ENCODE data around the gene PKD2.

PKD2 gene

GRCh38 chr4:88008743-88009171 lies 1.3 kb downstream of the PKD2 start:
- no peak for DNase-seq
- no peak overlapping the region for H3K27ac ChIP-seq (ENCODE audit: low read length)
- H3K79me2 ChIP-seq (ENCODE audit: low read length) = peaks cover 52% of the 10 kb centered on the region
- peak overlapping the region; percentile 93 for H3K4me2 ChIP-seq (ENCODE audit: low read depth, low read length)
- H3K36me3 ChIP-seq (replicated peaks; ENCODE audit: insufficient read depth, low read length) = no peaks in the 10 kb centered on the region
- TF ChIP-seq EZH2phosphoT487 (IDR thresholded peaks at IDR 0.05; ENCODE audit: low read length) (no peak), EZH2 (optimal IDR thresholded peaks at IDR 0.05; ENCODE audit: low read depth, low read length) (no peak), CTCF (IDR thresholded peaks at IDR 0.05; ENCODE audit: low read length) (no peak)
- peaks cover 9% of the 10 kb centered on the region for H3K4me1 ChIP-seq (ENCODE audit: low read length)
- peak overlapping the region; percentile 73 for H3K4me3 ChIP-seq (ENCODE audit: low read length)
- no peaks in the 10 kb centered on the region for H3K9me2 ChIP-seq (replicated peaks; ENCODE audit: insufficient read depth, low read length)
- no peaks in the 10 kb centered on the region for H3K9me3 ChIP-seq (replicated peaks; ENCODE audit: insufficient read depth, low read length)
- no peaks in the 10 kb centered on the region for H3K27me3 ChIP-seq (replicated peaks; ENCODE audit: insufficient read depth, low read length)
- H3F3A ChIP-seq (ENCODE audit: insufficient read depth, low read length) = no peaks in the 10 kb centered on the region
- peak overlapping the region; percentile 69; the same call in 1 of the 2 replicates for H3K9ac ChIP-seq (ENCODE audit: low read length)
- H2AFZ ChIP-seq (ENCODE audit: low read length) = peak overlapping the region; percentile 28; the same call in 1 of the 2 replicates
- H4K20me1 ChIP-seq (ENCODE audit: insufficient read depth, low read length) = no peaks in the 10 kb centered on the region

GRCh38 chr4:88009871-88010270 lies 2.4 kb downstream of the PKD2 start:
- Histone ChIP-seq H3K9me2 (replicated peaks; ENCODE audit: insufficient read depth, low read length) (no peaks in the 10 kb centered on the region), H3K36me3 (replicated peaks; ENCODE audit: insufficient read depth, low read length) (no peaks in the 10 kb centered on the region), H3K79me2 (ENCODE audit: low read length) (peaks cover 59% of the 10 kb centered on the region), H3K27ac (ENCODE audit: low read length) (no peak overlapping the region), H3K9me3 (replicated peaks; ENCODE audit: insufficient read depth, low read length) (no peaks in the 10 kb centered on the region), H3K27me3 (replicated peaks; ENCODE audit: insufficient read depth, low read length) (no peaks in the 10 kb centered on the region), H3K4me1 (ENCODE audit: low read length) (peaks cover 9% of the 10 kb centered on the region), H3K4me3 (ENCODE audit: low read length) (no peak overlapping the region), H2AFZ (ENCODE audit: low read length) (no peak overlapping the region), H3K4me2 (ENCODE audit: low read depth, low read length) (peak overlapping the region; percentile 93; the same call in 1 of the 2 replicates), H3F3A (ENCODE audit: insufficient read depth, low read length) (no peaks in the 10 kb centered on the region), H3K9ac (ENCODE audit: low read length) (no peak overlapping the region), H4K20me1 (ENCODE audit: insufficient read depth, low read length) (no peaks in the 10 kb centered on the region)
- no peak for TF ChIP-seq CTCF (IDR thresholded peaks at IDR 0.05; ENCODE audit: low read length)
- no peak for TF ChIP-seq EZH2 (optimal IDR thresholded peaks at IDR 0.05; ENCODE audit: low read depth, low read length)
- TF ChIP-seq EZH2phosphoT487 (IDR thresholded peaks at IDR 0.05; ENCODE audit: low read length) = no peak
- DNase-seq = no peak

- H3K4me3 ChIP-seq (ENCODE audit: low read length) = no peak overlapping the region
- no peak overlapping the region for H3K9ac ChIP-seq (ENCODE audit: low read length)
- H3K27ac ChIP-seq (ENCODE audit: low read length) = no peak overlapping the region
Measured at GRCh38 chr4:88010966-88011365, 3.5 kb downstream of the PKD2 start.

More at GRCh38 chr4:88010966-88011365, 3.5 kb downstream of the PKD2 start:
- no peak for DNase-seq
- Histone ChIP-seq H3K79me2 (ENCODE audit: low read length) (peaks cover 61% of the 10 kb centered on the region), H3K9me2 (replicated peaks; ENCODE audit: insufficient read depth, low read length) (no peaks in the 10 kb centered on the region), H2AFZ (ENCODE audit: low read length) (no peak overlapping the region), H3K27me3 (replicated peaks; ENCODE audit: insufficient read depth, low read length) (no peaks in the 10 kb centered on the region), H3K9me3 (replicated peaks; ENCODE audit: insufficient read depth, low read length) (no peaks in the 10 kb centered on the region), H3K4me1 (ENCODE audit: low read length) (peaks cover 9% of the 10 kb centered on the region), H3F3A (ENCODE audit: insufficient read depth, low read length) (no peaks in the 10 kb centered on the region), H3K4me2 (ENCODE audit: low read depth, low read length) (no peak overlapping the region), H3K36me3 (replicated peaks; ENCODE audit: insufficient read depth, low read length) (no peaks in the 10 kb centered on the region), H4K20me1 (ENCODE audit: insufficient read depth, low read length) (no peaks in the 10 kb centered on the region)
- no peak for TF ChIP-seq EZH2 (optimal IDR thresholded peaks at IDR 0.05; ENCODE audit: low read depth, low read length)
- TF ChIP-seq CTCF (IDR thresholded peaks at IDR 0.05; ENCODE audit: low read length) = no peak
- TF ChIP-seq EZH2phosphoT487 (IDR thresholded peaks at IDR 0.05; ENCODE audit: low read length) = no peak

Data from MM.1S (cell line).